Measurements from ENCODE around the gene FBXO2. TPM values are rescaled to one million over a fixed set of nuclear protein-coding genes. Genes with fewer than 3 reads are reported as not detected.

FBXO2 gene, protein sequence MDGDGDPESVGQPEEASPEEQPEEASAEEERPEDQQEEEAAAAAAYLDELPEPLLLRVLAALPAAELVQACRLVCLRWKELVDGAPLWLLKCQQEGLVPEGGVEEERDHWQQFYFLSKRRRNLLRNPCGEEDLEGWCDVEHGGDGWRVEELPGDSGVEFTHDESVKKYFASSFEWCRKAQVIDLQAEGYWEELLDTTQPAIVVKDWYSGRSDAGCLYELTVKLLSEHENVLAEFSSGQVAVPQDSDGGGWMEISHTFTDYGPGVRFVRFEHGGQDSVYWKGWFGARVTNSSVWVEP
- total RNA-seq (2014; rRNA removed; shearing (Covaris generic)), result not detected in 2 replicates

DNA sequence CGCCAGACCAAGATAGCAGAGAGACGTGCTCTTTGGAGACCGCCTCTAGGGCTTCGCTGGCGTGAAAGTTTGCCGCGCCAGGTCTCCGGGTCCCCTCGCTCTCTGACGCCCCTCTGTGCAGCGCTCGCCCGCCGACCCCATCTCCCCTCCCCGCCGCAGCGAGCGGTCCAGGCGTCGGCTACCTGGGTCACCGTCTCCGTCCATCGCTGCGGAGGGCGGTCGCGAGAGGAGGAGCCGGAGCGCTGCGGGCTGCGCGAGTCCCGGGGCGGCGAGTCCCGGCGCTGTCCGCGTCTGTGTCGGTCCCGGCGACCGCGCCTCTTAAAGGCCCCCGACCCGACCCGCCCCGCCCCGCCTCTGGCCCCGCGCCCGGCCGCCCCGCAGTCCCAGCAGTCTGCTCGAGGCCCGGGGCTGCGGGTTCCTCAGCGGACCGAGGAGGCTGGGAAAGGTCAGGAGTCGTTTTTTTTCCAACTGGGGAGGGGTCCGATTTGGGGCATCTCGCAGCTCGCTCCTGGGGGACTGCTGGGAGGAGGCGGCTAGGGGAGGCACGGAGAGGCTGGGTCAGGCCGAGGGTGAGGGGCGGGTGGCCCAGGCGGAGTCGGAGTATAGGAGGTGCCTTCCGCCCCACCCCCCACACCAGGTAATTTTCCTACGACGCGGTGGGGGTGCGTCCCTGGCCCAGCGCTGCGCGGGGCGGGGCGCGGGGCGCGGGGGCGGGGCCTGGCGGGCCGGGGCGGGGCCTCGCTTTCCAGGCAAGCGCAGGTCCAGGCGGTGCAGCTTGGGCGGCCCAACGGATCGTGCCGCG, at the start of gene FBXO2, which contains the start of gene FBXO44:
TSS of gene FBXO2 (minus strand) at position 293 of the 802 bp plus-strand sequence. CDS start at position 204, 89 bp downstream.
TSS of gene FBXO44 (plus strand) at position 741 of the 802 bp plus-strand sequence. CDS start 959 bp downstream, outside the sequence.
- no peaks in the 10 kb centered on the region for H3K36me3 ChIP-seq
- H3K27me3 ChIP-seq, result peaks cover 17% of the 10 kb centered on the region
- H3K9me3 ChIP-seq (replicated peaks), result no peaks in the 10 kb centered on the region
- H3K4me1 ChIP-seq, result no peaks in the 10 kb centered on the region
- DNase-seq, result no peak
- no peak within 1 kb of the TSS for H3K27ac ChIP-seq
- no peak within 1 kb of the TSS for H3K4me3 ChIP-seq

DNA sequence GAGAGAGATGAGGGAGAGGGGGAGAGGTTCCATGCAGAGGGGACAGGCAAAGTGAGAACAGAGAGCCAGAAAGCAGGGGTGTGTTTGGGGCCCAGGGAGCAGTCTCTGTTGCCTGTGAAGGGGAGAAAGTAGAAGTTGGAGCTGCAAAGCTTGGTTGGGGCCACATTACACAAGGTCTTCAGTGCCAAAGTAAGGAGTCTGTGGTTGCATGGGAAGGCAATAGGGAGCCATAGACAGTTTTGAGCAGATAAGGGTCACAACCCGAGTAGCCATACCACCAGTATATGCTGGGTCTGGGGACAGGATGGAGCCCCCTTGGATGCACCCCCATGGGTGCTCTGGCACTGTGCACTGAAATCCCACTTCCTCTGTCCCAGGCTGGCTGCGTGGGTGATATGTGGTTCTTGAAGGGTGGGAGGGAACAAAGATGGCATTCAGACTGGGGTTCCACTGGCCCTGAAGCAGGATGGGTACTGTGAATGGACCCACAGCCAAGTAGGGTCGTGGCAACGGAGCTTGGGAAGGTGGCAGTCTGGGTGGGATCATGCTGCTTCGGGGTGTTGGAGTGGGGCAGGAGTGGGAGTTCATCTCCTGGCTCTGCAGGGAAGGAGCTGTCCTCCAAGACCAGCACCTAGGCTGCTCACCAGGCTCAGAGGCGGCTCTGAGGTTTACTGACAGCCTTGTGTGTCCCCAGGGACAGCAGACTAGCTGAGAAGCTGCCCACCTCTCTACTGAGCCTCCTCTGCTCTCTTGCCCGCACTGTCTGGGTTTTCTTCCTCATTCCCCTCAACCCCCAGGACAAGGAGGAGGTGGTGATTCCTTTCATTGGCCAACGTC, 49.3 kb upstream of the FBXO2 start:
- no peak for DNase-seq
- Histone ChIP-seq H3K4me1 (peaks cover 21% of the 10 kb centered on the region), H3K27me3 (no peaks in the 10 kb centered on the region), H3K36me3 (no peaks in the 10 kb centered on the region), H3K9me3 (replicated peaks) (no peaks in the 10 kb centered on the region), H3K27ac (no peak overlapping the region), H3K4me3 (no peak overlapping the region)

DNA sequence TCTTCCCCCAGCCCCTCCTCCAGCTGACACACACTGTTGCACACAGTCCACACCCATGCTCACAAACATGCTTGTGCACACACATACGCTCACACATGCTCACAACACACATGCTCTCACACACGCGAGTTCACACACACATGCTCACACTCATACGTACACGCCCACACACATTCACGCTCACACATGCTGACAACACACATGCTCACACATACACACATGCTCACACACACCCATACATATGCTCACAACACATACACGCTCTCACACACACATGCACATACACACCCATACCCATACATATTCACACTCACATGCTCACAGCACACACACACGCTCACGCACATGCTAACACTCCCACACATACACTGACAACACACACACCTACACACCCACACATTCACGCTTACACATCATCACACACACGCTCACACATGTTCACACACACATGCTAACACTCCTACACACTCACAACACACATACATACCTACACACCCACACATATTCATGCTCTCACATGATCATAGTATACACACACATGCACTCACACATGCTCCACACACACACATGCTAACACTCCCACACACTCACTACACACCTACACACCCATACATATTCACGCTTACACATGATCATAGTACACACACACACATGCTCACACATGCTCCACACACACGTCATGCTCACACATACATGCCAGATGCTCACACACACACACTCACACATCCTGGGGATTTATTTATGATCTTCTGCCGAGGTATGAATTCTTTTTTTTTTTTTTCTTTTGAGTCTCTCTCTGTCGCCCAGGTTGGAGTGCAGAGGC, 48.0 kb upstream of the FBXO2 start:
- Histone ChIP-seq H3K27ac (peak overlapping the region; percentile 78; the same call in 1 of the 2 replicates), H3K4me3 (peak overlapping the region; percentile 52), H3K4me1 (peaks cover 27% of the 10 kb centered on the region), H3K36me3 (no peaks in the 10 kb centered on the region), H3K27me3 (no peaks in the 10 kb centered on the region), H3K9me3 (replicated peaks) (no peaks in the 10 kb centered on the region)
- DNase-seq, result no peak

DNA sequence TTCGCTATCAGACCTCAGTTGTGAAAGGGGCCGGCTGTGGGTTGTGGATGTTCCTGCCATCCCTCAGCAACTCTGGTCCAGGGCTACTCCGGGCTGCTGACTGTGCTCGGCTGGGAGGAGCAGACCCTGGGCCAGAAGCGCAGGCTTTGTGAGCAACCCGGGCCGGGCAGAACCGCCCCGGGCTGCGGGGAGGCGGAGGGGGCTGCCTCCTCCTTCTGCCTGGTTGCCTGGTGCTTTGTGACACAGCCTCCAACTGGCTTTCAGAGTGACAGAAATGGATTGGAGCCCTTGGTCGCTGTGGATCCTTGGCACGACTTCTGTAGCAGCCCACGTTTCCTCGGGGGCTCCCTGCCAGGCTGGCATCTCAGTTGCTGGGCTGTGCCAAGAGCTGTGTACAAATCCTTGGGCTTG, 47.3 kb upstream of the FBXO2 start:
- peak in 1 of 2 experiments; percentile 39 for DNase-seq
- Histone ChIP-seq H3K4me3 (peak overlapping the region; percentile 52), H3K27ac (peak overlapping the region; percentile 78), H3K4me1 (peaks cover 27% of the 10 kb centered on the region), H3K27me3 (no peaks in the 10 kb centered on the region), H3K36me3 (no peaks in the 10 kb centered on the region), H3K9me3 (replicated peaks) (no peaks in the 10 kb centered on the region)

DNA sequence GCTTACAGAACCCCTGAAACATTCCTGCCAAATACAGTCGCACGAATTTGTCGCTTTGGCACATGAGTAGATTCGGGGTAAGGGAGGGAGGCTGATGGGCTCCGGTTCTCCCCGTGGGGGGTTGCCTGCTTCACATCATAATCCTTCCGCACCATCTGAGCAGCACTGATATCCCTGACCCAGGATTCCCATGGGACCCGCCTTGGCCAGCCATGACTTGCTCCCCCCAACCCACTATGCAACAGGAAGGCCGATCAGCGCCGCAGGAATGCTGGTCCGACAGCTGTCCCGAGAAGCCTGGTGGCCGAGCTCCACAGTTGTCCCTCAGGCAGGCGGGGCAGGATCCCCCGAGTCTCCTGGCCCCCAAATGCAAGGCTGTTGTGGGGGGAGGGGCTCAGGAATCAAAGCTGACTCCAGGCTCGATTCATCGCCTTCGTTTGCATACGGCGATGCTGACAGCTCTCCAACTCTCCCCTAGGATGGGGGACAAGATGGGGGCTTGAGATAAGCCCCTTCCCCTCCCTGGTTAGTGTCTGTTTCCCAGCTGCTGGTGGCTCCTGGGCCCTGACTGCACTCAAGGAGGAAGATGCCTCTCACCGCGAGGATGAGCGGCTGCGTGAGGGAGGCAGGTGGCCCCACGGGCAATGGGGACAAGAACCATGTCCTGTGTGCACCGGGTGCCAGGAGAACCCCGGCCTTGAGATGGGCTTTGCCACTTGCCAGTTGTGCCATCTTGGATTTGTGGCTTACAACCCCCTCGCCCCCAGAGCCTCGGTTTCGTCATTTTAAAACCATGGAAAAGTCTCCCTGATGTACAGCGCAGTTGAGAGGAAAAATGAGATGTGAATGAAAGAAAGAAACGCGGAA, 46.6 kb upstream of the FBXO2 start:
- Histone ChIP-seq H3K4me3 (peak overlapping the region; percentile 52), H3K4me1 (peaks cover 27% of the 10 kb centered on the region), H3K9me3 (replicated peaks) (no peaks in the 10 kb centered on the region), H3K36me3 (no peaks in the 10 kb centered on the region), H3K27me3 (no peaks in the 10 kb centered on the region), H3K27ac (peak overlapping the region; percentile 78)
- DNase-seq, result peak; percentile 99

DNA sequence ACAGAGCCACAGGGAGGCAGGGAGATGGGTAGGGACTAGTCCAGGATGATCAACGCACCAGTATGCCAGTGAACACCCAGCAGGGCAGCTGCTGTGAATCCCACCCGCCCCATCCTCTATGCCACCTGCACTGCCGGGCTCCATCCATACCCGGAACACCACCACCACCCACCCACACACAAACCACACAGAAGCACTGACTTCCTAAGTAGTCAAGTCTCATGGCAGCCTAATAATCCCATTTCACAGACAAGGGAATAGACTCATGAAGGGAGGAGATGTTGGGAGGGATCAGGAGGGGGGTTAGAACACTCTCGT, 43.6 kb upstream of the FBXO2 start:
- Histone ChIP-seq H3K27ac (no peak overlapping the region), H3K4me3 (no peak overlapping the region), H3K36me3 (no peaks in the 10 kb centered on the region), H3K27me3 (no peaks in the 10 kb centered on the region), H3K4me1 (peaks cover 44% of the 10 kb centered on the region), H3K9me3 (replicated peaks) (no peaks in the 10 kb centered on the region)
- no peak for DNase-seq

DNA sequence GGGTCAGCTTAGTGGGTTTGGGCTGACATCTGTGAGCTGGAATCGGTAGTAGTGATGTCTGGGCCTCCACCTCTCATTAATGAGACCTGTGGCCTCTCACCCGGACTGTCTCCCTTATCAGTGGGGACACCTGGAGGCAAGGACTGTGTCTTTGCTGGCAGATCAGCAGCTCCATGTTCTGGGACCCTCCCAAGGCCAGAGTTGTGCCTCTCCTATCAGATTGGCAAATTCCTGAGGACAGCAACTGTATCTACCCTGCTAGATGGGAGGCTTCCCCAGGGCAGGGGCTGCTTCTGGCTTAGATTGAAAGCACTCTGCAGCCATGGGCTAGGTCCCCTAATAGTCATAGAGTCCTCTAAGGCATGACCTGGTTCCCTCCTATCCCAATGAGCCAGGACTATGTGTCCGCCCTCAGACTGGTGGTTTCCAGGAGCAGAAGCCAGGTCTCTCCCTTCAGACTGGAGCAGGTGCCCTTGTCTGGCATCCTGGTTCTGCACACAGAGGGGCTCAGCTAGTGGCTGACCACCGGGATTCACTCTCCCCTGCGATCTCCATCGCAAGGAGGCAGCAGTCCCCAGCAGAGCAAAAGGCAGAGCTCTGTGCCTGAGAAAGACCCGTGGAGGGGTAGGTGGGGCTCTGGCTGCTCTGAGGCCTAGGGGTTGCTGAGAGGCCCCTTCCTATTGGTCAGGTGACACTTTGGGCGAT, 43.1 kb upstream of the FBXO2 start:
- no peak overlapping the region for H3K27ac ChIP-seq
- no peak overlapping the region for H3K4me3 ChIP-seq
- H3K27me3 ChIP-seq, result no peaks in the 10 kb centered on the region
- H3K36me3 ChIP-seq, result no peaks in the 10 kb centered on the region
- DNase-seq, result no peak
- H3K4me1 ChIP-seq, result peaks cover 48% of the 10 kb centered on the region
- no peaks in the 10 kb centered on the region for H3K9me3 ChIP-seq (replicated peaks)

DNA sequence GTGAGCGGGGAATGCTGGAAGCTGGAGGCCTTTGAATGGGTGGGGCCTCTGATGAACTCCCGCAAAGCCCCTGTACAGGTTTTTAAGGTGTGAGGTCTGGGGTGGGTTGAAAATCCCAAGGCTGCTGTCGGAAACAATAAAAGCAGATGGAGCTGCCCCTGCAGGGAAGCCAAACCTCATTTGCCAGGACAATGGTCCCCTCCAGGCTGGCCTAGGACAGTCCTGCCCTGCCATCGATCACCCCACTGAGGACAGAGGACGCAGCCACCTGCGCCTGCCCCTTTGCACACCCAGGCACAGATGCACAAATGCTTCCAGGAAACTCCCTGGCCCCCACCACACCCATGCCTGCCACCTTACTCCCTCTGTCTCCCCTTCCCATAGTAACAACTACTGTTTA, 41.6 kb upstream of the FBXO2 start:
- H3K27me3 ChIP-seq, result no peaks in the 10 kb centered on the region
- H3K4me3 ChIP-seq, result no peak overlapping the region
- no peaks in the 10 kb centered on the region for H3K9me3 ChIP-seq (replicated peaks)
- no peak overlapping the region for H3K27ac ChIP-seq
- DNase-seq, result no peak
- H3K4me1 ChIP-seq, result peaks cover 40% of the 10 kb centered on the region
- no peaks in the 10 kb centered on the region for H3K36me3 ChIP-seq

DNA sequence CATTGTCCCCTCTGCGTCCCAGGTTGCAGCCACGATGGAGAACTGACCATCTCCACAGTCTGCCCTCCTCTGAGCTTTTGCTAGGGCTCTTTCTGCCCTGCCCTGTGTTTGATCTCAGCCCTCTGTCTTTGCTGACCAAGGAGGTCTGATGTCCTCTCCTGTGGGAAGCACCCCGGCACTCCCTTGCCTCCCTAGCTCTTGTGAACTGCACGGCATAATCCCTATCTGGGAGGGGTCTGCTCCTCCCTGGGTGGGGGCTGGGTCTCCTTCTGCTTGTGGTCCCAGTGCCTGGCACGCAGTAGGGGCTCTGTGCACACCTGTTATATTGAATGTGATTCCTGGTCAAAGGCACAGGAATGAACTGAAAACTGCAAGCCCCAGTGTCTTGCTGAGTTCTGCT, 39.7 kb upstream of the FBXO2 start:
- no peak overlapping the region for H3K27ac ChIP-seq
- no peak overlapping the region for H3K4me3 ChIP-seq
- no peak for DNase-seq
- H3K4me1 ChIP-seq, result peaks cover 44% of the 10 kb centered on the region
- H3K9me3 ChIP-seq (replicated peaks), result no peaks in the 10 kb centered on the region
- no peaks in the 10 kb centered on the region for H3K36me3 ChIP-seq
- H3K27me3 ChIP-seq, result no peaks in the 10 kb centered on the region

DNA sequence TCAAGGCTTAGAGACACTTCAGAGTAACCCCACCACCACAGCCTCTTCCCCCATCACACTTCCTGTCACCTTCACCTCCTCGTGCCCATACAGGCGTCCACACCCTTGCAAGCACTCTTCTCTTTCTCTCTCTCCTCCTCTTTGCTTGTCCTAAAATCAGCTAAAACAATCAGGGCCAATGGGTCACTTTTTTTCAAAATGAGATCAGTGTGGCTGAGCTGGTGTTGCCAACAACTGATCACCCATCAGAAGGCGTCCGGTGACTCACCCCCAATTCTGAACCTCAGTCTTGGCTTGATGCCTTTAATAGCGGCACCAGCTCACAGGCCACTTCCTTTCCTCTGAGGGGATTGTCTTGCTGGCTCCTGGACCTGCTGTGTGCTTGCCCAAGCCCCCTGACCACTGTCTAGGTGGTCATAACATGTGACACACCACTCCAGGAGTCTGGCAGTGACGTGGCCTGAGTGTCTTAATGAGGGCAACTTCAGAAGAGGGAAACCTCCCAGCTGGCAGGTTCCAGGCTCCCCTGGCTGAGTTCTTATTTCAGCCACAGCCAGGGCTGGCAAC, 38.9 kb upstream of the FBXO2 start:
- Histone ChIP-seq H3K4me1 (peaks cover 38% of the 10 kb centered on the region), H3K9me3 (replicated peaks) (no peaks in the 10 kb centered on the region), H3K27ac (no peak overlapping the region), H3K27me3 (no peaks in the 10 kb centered on the region), H3K36me3 (no peaks in the 10 kb centered on the region), H3K4me3 (no peak overlapping the region)
- DNase-seq, result peak; percentile 70 to 75

DNA sequence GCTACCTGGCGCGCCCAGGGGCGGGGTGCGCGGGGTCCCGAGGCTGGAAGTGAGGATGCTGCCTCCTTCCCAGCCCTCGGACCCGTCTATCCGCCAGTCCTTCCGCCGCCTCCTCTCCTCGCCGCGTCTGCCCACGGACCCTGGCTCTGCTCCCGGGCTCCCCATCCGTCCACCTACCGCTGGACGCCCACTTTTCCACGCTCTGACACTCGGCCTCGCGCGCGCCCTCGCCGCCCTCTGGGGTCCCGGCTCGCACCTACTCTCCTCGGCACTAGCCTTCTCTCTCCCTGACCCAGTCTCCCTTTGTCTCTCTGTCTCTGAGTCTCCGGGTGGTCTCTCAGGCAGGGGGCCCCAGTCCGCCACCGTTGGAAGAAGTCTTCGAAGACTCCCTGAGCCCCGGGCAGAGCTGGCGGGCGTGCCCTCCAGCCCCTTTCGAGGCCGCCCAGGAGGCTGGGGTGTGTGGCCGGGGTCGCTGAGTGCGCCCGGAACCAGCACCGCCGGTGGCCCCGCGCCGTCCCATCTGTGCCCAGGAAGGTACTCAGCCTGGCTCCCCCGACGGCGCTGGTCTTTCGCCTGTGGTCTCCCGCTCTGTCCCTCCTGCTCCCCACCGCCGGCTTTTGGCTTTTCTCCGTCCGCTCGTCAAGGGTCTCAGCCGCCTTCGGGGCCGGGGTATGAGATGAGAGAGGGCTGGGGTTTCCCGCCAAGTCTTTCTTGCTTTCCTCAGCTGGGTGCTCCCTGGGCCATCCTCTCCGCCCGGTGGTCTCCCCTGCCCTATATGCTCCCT, 37.9 kb upstream of the FBXO2 start:
- Histone ChIP-seq H3K27me3 (no peaks in the 10 kb centered on the region), H3K4me1 (peaks cover 36% of the 10 kb centered on the region), H3K27ac (no peak overlapping the region), H3K36me3 (no peaks in the 10 kb centered on the region), H3K9me3 (replicated peaks) (no peaks in the 10 kb centered on the region), H3K4me3 (peak overlapping the region; percentile 91)
- DNase-seq, result no peak

DNA sequence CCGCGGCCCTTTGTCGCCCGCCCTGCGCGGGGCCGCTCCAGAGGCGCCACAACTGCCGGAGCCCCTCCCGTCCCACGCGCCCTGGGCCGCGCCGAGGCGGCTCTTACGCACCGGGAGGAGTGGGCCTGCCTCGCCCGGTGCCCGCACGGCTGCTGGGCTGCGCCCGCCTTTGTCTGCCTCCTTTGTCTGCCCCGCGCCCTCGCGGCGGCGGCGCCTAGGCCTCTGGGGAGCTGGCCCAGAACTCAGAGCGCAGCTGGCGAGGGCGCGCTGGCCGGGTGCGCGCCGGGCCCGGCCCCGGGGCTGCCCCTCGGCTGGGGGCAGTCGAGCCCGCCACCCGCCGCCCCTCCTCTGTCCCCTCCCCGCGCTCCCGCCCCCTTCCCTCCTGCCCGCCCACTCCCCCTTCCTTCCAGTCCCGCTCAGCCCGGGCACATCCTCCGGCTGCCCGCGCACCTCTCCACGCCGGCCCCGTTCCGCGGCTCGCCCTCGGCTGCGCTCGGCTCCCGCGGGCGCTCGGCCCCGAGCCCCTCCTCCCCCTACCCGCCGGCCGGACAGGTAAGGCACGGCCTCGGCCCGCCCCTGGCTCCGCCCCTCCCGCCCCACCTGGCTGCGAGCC, 37.2 kb upstream of the FBXO2 start, which contains the start of gene DRAXIN:
TSS of gene DRAXIN (plus strand) at position 409 of the 613 bp plus-strand sequence. CDS start 14,549 bp downstream, outside the sequence.
- no peaks in the 10 kb centered on the region for H3K9me3 ChIP-seq (replicated peaks)
- peak within 1 kb of the TSS; percentile 91 for H3K4me3 ChIP-seq
- no peaks in the 10 kb centered on the region for H3K36me3 ChIP-seq
- H3K27me3 ChIP-seq, result no peaks in the 10 kb centered on the region
- peak; percentile 76 to 78 for DNase-seq
- peak within 1 kb of the TSS; percentile 70 for H3K27ac ChIP-seq
- H3K4me1 ChIP-seq, result peaks cover 36% of the 10 kb centered on the region

All from SJCRH30 (cell line).